MM.1S (cell line): Measurements from ENCODE around the gene AHCYL2.

Experiments
- CTCF ChIP-seq: fragments of 300-600 bp; sonication (generic); IDR thresholded peaks from 2 replicates; pipeline ENCODE4 v1.5.1; 2016; ENCODE audit warnings: antibody characterized with exemption, low read length, mixed read lengths
- EZH2 ChIP-seq: fragments of 300-600 bp; sonication (generic); optimal IDR thresholded peaks from 2 replicates; pipeline ENCODE3; 2017; ENCODE audit warnings: low read depth, mild to moderate bottlenecking, antibody characterized with exemption, low read length, mixed read lengths
- EZH2phosphoT487 ChIP-seq: fragments of 300-600 bp; sonication (generic); IDR thresholded peaks from 2 replicates; pipeline ENCODE4 v1.6.1; 2018; ENCODE audit warnings: antibody characterized with exemption, low read length

DNA sequence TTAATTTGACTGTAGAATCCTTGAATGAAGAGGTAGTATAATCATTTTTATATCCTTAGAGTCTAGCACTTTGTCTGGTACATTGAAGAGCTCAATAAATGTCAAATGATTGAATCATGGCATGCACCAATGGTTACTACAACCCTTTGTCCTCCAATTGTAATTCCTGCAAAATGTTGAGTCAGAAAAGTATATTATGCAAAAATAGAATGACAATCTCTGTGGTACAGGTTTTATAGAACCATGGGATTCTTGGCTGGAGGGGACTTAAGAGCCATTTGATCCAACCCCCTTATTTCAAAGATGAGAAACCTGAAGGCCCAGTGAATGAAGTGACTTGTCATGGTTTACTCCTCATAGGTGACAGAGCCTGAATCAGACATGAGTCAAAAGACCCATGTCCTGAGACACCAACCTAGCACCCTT is 246.6 kb downstream of the AHCYL2 start:
- TF ChIP-seq CTCF: no peak
- TF ChIP-seq EZH2: no peak
- TF ChIP-seq EZH2phosphoT487: no peak
